Activated T-helper 1 cell treated with Interleukin-2 at 50 U/mL for 16 hours (primary cell): ENCODE measurements around the gene AUTS2.

Source experiments
- DNase-seq: peaks from one replicate; pipeline ENCODE4 v3.0.0-alpha.2; 2020; ENCODE audit warnings: low read depth

The AUTS2 gene

GRCh38 chr7:69893906-69894305 lies 295.6 kb downstream of the AUTS2 start:
- DNase-seq = no peak

- no peak for DNase-seq
Observed at GRCh38 chr7:69895446-69895845, 297.2 kb downstream of the AUTS2 start.

- no peak for DNase-seq
Observed at GRCh38 chr7:69896121-69896520, 297.8 kb downstream of the AUTS2 start.

GRCh38 chr7:69898189-69898588 lies 299.9 kb downstream of the AUTS2 start:
- DNase-seq = no peak

GRCh38 chr7:69903410-69903809 lies 305.1 kb downstream of the AUTS2 start:
- DNase-seq = no peak

GRCh38 chr7:69906283-69906995 lies 308.2 kb downstream of the AUTS2 start:
- DNase-seq = no peak

GRCh38 chr7:69907720-69908119 lies 309.4 kb downstream of the AUTS2 start:
- no peak for DNase-seq

GRCh38 chr7:69908454-69908853 lies 310.2 kb downstream of the AUTS2 start:
- no peak for DNase-seq

GRCh38 chr7:69910150-69910549 lies 311.9 kb downstream of the AUTS2 start:
- DNase-seq = no peak

GRCh38 chr7:69911337-69911736 lies 313.1 kb downstream of the AUTS2 start:
- no peak for DNase-seq

- DNase-seq = no peak
Observed at GRCh38 chr7:69912141-69912540, 313.9 kb downstream of the AUTS2 start.

GRCh38 chr7:69912846-69913245 lies 314.6 kb downstream of the AUTS2 start:
- no peak for DNase-seq

GRCh38 chr7:69919426-69920111 lies 321.3 kb downstream of the AUTS2 start:
- no peak for DNase-seq

- no peak for DNase-seq
Observed at GRCh38 chr7:69920797-69921196, 322.5 kb downstream of the AUTS2 start.

- no peak for DNase-seq
Observed at GRCh38 chr7:69922026-69922803, 323.9 kb downstream of the AUTS2 start.

- DNase-seq = no peak
Observed at GRCh38 chr7:69927461-69927860, 329.2 kb downstream of the AUTS2 start.

GRCh38 chr7:69928621-69929020 lies 330.3 kb downstream of the AUTS2 start:
- DNase-seq = no peak

- DNase-seq = no peak
Observed at GRCh38 chr7:69929622-69930021, 331.3 kb downstream of the AUTS2 start.

- no peak for DNase-seq
Observed at GRCh38 chr7:69932034-69932628, 333.9 kb downstream of the AUTS2 start.

GRCh38 chr7:69934144-69934903 lies 336.0 kb downstream of the AUTS2 start:
- no peak for DNase-seq

GRCh38 chr7:69935107-69935506 lies 336.8 kb downstream of the AUTS2 start:
- DNase-seq = no peak

GRCh38 chr7:69937097-69937496 lies 338.8 kb downstream of the AUTS2 start:
- no peak for DNase-seq
